WTC11 (cell line): ENCODE results near the gene REEP3. TPM values are rescaled to one million over a fixed set of nuclear protein-coding genes. Genes with fewer than 3 reads are reported as not detected.

ENCODE experiments used
- ATAC-seq: fragments of 200-7000 bp; cut with Tn5 transposase; 2 replicates; pipeline ENCODE4 v1.10.0; 2021; ENCODE audit warnings: mild to moderate bottlenecking, moderate library complexity
- CTCF ChIA-PET: fragments of 300-600 bp; sonication (Branson Sonifier 250); formaldehyde crosslinking; loops from one replicate; lab custom pipeline; 2021; ENCODE audit warnings: antibody characterized with exemption; lab: Charles Lee
- POLR2A ChIA-PET: fragments of 350-600 bp; sonication (Branson Sonifier 250); formaldehyde crosslinking; loops from one replicate; lab custom pipeline; 2021; ENCODE audit warnings: antibody characterized with exemption; lab: Charles Lee
- DNase-seq: peaks from one replicate; pipeline ENCODE4 v3.0.0; 2021; ENCODE audit warnings: low spot score
- H3K27ac Mint-ChIP-seq: 2 replicates; pipeline ENCODE4 v1.8.0; 2021; ENCODE audit warnings: mixed read lengths
- H3K27me3 Mint-ChIP-seq: 2 replicates; pipeline ENCODE4 v1.8.0; 2021; ENCODE audit warnings: low read depth, mild to moderate bottlenecking, moderate library complexity, mixed read lengths
- H3K36me3 Mint-ChIP-seq: 2 replicates; pipeline ENCODE4 v1.8.0; 2021; ENCODE audit warnings: mixed read lengths
- H3K4me1 Mint-ChIP-seq: 2 replicates; pipeline ENCODE4 v1.8.0; 2022; ENCODE audit warnings: mixed read lengths
- H3K4me3 Mint-ChIP-seq: 2 replicates; pipeline ENCODE4 v1.8.0; 2021; ENCODE audit warnings: mild to moderate bottlenecking, moderate library complexity, mixed read lengths
- H3K9me3 Mint-ChIP-seq: 2 replicates; pipeline ENCODE4 v1.8.0; 2021; ENCODE audit warnings: mixed read lengths
- ATF1 ChIP-seq: sonication (generic); formaldehyde crosslinking; IDR thresholded peaks from 2 replicates; pipeline ENCODE4 v1.8.1; 2023; ENCODE audit warnings: mild to moderate bottlenecking, moderate library complexity, missing genetic modification reagents
- CREB1 ChIP-seq: sonication (generic); formaldehyde crosslinking; IDR thresholded peaks from 2 replicates; pipeline ENCODE4 v1.8.0; 2023; ENCODE audit warnings: mild to moderate bottlenecking, missing genetic modification reagents
- ESRRA ChIP-seq: sonication (generic); formaldehyde crosslinking; IDR thresholded peaks from 2 replicates; pipeline ENCODE4 v1.8.1; 2022; ENCODE audit warnings: mild to moderate bottlenecking, missing genetic modification reagents, borderline replicate concordance
- FOXJ3 ChIP-seq: sonication (generic); formaldehyde crosslinking; IDR thresholded peaks from 2 replicates; pipeline ENCODE4 v1.9.0; 2021; ENCODE audit warnings: missing genetic modification reagents, mild to moderate bottlenecking, borderline replicate concordance
- MAX ChIP-seq: sonication (generic); formaldehyde crosslinking; IDR thresholded peaks from 2 replicates; pipeline ENCODE4 v1.8.0; 2022; ENCODE audit warnings: mild to moderate bottlenecking, missing genetic modification reagents
- MYBL2 ChIP-seq: sonication (generic); formaldehyde crosslinking; IDR thresholded peaks from 2 replicates; pipeline ENCODE4 v1.8.1; 2023; ENCODE audit warnings: mild to moderate bottlenecking, moderate library complexity, missing genetic modification reagents
- PRRX2 ChIP-seq: fragments of 250-450 bp; sonication (Bioruptor Pico); IDR thresholded peaks from 2 replicates; pipeline ENCODE4 v1.8.0; 2021; ENCODE audit warnings: mild to moderate bottlenecking
- STAT6 ChIP-seq: sonication (generic); formaldehyde crosslinking; conservative IDR thresholded peaks from 2 replicates; pipeline ENCODE4 v1.8.1; 2023; ENCODE audit warnings: mild to moderate bottlenecking, low read depth, missing genetic modification reagents, moderate library complexity
- TEAD1 ChIP-seq: sonication (generic); formaldehyde crosslinking; IDR thresholded peaks from 2 replicates; pipeline ENCODE4 v1.8.0; 2022; ENCODE audit warnings: mild to moderate bottlenecking, missing genetic modification reagents
- TEAD4 ChIP-seq: sonication (generic); formaldehyde crosslinking; IDR thresholded peaks from 2 replicates; pipeline ENCODE4 v1.8.0; 2022; ENCODE audit warnings: mild to moderate bottlenecking, missing genetic modification reagents
- TP53 ChIP-seq: sonication (generic); formaldehyde crosslinking; IDR thresholded peaks from 2 replicates; pipeline ENCODE4 v1.8.1; 2023; ENCODE audit warnings: mild to moderate bottlenecking, missing genetic modification reagents
- ZNF121 ChIP-seq: sonication (generic); formaldehyde crosslinking; IDR thresholded peaks from 2 replicates; pipeline ENCODE4 v1.8.0; 2023; ENCODE audit warnings: missing genetic modification reagents
- ZNF138 ChIP-seq: sonication (generic); formaldehyde crosslinking; conservative IDR thresholded peaks from 2 replicates; pipeline ENCODE4 v1.8.1; 2022; ENCODE audit warnings: mild to moderate bottlenecking, moderate library complexity, missing genetic modification reagents
- ZNF671 ChIP-seq: fragments of 250-450 bp; sonication (Bioruptor Pico); IDR thresholded peaks from 2 replicates; pipeline ENCODE4 v1.8.0; 2021; ENCODE audit warnings: mild to moderate bottlenecking
- total RNA-seq: library from RNA; stranded (reverse); gene quantifications from 3 replicates; pipeline ENCODE4 v1.2.3, GENCODE V29; 2021
- TF ChIP-seq, protein P1 (sequence below): sonication (generic); formaldehyde crosslinking; IDR thresholded peaks from 2 replicates; pipeline ENCODE4 v1.8.1; 2023; ENCODE audit warnings: mild to moderate bottlenecking, missing genetic modification reagents
- TF ChIP-seq, protein P2 (sequence below): sonication (generic); formaldehyde crosslinking; IDR thresholded peaks from 2 replicates; pipeline ENCODE4 v1.8.0; 2023; ENCODE audit warnings: missing genetic modification reagents
- TF ChIP-seq, protein P3 (sequence below): fragments of 250-450 bp; sonication (Bioruptor Pico); IDR thresholded peaks from 2 replicates; pipeline ENCODE4 v1.9.0; 2021; ENCODE audit warnings: moderate library complexity, mild to moderate bottlenecking, inconsistent platforms, borderline replicate concordance
- TF ChIP-seq, protein P4 (sequence below): sonication (generic); formaldehyde crosslinking; IDR thresholded peaks from 2 replicates; pipeline ENCODE4 v1.8.1; 2023; ENCODE audit warnings: mild to moderate bottlenecking, missing genetic modification reagents, borderline replicate concordance
- TF ChIP-seq, protein P5 (sequence below): fragments of 250-450 bp; sonication (Bioruptor Pico); IDR thresholded peaks from 2 replicates; pipeline ENCODE4 v2.1.2; 2022; ENCODE audit warnings: mild to moderate bottlenecking, moderate library complexity
- TF ChIP-seq, protein P6 (sequence below): sonication (generic); formaldehyde crosslinking; IDR thresholded peaks from 2 replicates; pipeline ENCODE4 v1.8.1; 2022; ENCODE audit warnings: low read depth, missing genetic modification reagents, borderline replicate concordance

REEP3 gene
- total RNA-seq, 1 experiment from 2014 or later, result 18.5 TPM

- ChIA-PET POLR2A (no interaction called here), CTCF (interaction anchor here (1.9 kb wide), 1 partner anchor 19 kb away, joined by 6 read pairs; no protein-coding TSS in a partner anchor)
- TF ChIP-seq TEAD1, result no peak
- TF ChIP-seq TEAD4 (CRISPR knock-in tag), result no peak
- TF ChIP-seq ESRRA (CRISPR knock-in tag), result no peak
- TF ChIP-seq, protein P1, sequence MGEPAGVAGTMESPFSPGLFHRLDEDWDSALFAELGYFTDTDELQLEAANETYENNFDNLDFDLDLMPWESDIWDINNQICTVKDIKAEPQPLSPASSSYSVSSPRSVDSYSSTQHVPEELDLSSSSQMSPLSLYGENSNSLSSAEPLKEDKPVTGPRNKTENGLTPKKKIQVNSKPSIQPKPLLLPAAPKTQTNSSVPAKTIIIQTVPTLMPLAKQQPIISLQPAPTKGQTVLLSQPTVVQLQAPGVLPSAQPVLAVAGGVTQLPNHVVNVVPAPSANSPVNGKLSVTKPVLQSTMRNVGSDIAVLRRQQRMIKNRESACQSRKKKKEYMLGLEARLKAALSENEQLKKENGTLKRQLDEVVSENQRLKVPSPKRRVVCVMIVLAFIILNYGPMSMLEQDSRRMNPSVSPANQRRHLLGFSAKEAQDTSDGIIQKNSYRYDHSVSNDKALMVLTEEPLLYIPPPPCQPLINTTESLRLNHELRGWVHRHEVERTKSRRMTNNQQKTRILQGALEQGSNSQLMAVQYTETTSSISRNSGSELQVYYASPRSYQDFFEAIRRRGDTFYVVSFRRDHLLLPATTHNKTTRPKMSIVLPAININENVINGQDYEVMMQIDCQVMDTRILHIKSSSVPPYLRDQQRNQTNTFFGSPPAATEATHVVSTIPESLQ (CRISPR knock-in tag), result no peak
- no peak for TF ChIP-seq FOXJ3 (CRISPR knock-in tag)
- no peak for TF ChIP-seq PRRX2
- TF ChIP-seq ZNF138 (CRISPR knock-in tag), result no peak
- TF ChIP-seq CREB1 (CRISPR knock-in tag), result no peak
- no peak for TF ChIP-seq MYBL2 (CRISPR knock-in tag)
- TF ChIP-seq ZNF671 (CRISPR knock-in tag), result no peak
- TF ChIP-seq, protein P2, sequence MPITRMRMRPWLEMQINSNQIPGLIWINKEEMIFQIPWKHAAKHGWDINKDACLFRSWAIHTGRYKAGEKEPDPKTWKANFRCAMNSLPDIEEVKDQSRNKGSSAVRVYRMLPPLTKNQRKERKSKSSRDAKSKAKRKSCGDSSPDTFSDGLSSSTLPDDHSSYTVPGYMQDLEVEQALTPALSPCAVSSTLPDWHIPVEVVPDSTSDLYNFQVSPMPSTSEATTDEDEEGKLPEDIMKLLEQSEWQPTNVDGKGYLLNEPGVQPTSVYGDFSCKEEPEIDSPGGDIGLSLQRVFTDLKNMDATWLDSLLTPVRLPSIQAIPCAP, result no peak
- no peak for TF ChIP-seq MAX
- TF ChIP-seq, protein P3, sequence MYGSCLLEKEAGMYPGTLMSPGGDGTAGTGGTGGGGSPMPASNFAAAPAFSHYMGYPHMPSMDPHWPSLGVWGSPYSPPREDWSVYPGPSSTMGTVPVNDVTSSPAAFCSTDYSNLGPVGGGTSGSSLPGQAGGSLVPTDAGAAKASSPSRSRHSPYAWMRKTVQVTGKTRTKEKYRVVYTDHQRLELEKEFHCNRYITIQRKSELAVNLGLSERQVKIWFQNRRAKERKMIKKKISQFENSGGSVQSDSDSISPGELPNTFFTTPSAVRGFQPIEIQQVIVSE (CRISPR knock-in tag), result no peak
- TF ChIP-seq TP53 (CRISPR knock-in tag), result no peak
- TF ChIP-seq, protein P4, sequence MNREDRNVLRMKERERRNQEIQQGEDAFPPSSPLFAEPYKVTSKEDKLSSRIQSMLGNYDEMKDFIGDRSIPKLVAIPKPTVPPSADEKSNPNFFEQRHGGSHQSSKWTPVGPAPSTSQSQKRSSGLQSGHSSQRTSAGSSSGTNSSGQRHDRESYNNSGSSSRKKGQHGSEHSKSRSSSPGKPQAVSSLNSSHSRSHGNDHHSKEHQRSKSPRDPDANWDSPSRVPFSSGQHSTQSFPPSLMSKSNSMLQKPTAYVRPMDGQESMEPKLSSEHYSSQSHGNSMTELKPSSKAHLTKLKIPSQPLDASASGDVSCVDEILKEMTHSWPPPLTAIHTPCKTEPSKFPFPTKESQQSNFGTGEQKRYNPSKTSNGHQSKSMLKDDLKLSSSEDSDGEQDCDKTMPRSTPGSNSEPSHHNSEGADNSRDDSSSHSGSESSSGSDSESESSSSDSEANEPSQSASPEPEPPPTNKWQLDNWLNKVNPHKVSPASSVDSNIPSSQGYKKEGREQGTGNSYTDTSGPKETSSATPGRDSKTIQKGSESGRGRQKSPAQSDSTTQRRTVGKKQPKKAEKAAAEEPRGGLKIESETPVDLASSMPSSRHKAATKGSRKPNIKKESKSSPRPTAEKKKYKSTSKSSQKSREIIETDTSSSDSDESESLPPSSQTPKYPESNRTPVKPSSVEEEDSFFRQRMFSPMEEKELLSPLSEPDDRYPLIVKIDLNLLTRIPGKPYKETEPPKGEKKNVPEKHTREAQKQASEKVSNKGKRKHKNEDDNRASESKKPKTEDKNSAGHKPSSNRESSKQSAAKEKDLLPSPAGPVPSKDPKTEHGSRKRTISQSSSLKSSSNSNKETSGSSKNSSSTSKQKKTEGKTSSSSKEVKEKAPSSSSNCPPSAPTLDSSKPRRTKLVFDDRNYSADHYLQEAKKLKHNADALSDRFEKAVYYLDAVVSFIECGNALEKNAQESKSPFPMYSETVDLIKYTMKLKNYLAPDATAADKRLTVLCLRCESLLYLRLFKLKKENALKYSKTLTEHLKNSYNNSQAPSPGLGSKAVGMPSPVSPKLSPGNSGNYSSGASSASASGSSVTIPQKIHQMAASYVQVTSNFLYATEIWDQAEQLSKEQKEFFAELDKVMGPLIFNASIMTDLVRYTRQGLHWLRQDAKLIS, result no peak
- no peaks in the 10 kb centered on the region for H3K27me3 Mint-ChIP-seq
- H3K27ac Mint-ChIP-seq, result no peak overlapping the region
- no peak overlapping the region for H3K4me3 Mint-ChIP-seq
- no peaks in the 10 kb centered on the region for H3K9me3 Mint-ChIP-seq
- DNase-seq, result no peak
- H3K4me1 Mint-ChIP-seq, result peaks cover 2% of the 10 kb centered on the region
- no peak for ATAC-seq
- H3K36me3 Mint-ChIP-seq, result peaks cover 5% of the 10 kb centered on the region; the same call in 1 of the 2 replicates
Observed at GRCh38 chr10:63611078-63611477, 89.9 kb downstream of the REEP3 start.

GRCh38 chr10:63614371-63614891, 93.2 kb downstream of the REEP3 start:
- peak overlapping the region; percentile 58; the same call in 1 of the 2 replicates for H3K27ac Mint-ChIP-seq
- peaks cover 9% of the 10 kb centered on the region for H3K4me1 Mint-ChIP-seq
- no peak overlapping the region for H3K4me3 Mint-ChIP-seq
- no peaks in the 10 kb centered on the region for H3K27me3 Mint-ChIP-seq
- peaks cover 5% of the 10 kb centered on the region; the same call in 1 of the 2 replicates for H3K36me3 Mint-ChIP-seq
- ChIA-PET CTCF (interaction anchor here (0.5 to 1.5 kb wide), 2 partner anchors 106 to 203 kb away, joined by 3 to 4 read pairs; no protein-coding TSS in a partner anchor), POLR2A (interaction anchor here (0.6 kb wide), 1 partner anchor 349 kb away, joined by 3 read pairs; no protein-coding TSS in a partner anchor)
- DNase-seq (no peak), ATAC-seq (peak; percentile 20; the same call in 1 of the 2 replicates)
- H3K9me3 Mint-ChIP-seq, result no peaks in the 10 kb centered on the region
- TF ChIP-seq, protein P5, sequence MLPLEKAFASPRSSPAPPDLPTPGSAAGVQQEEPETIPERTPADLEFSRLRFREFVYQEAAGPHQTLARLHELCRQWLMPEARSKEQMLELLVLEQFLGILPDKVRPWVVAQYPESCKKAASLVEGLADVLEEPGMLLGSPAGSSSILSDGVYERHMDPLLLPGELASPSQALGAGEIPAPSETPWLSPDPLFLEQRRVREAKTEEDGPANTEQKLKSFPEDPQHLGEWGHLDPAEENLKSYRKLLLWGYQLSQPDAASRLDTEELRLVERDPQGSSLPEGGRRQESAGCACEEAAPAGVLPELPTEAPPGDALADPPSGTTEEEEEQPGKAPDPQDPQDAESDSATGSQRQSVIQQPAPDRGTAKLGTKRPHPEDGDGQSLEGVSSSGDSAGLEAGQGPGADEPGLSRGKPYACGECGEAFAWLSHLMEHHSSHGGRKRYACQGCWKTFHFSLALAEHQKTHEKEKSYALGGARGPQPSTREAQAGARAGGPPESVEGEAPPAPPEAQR, result no peak
- no peak for TF ChIP-seq ATF1 (CRISPR knock-in tag)
- TF ChIP-seq, protein P6, sequence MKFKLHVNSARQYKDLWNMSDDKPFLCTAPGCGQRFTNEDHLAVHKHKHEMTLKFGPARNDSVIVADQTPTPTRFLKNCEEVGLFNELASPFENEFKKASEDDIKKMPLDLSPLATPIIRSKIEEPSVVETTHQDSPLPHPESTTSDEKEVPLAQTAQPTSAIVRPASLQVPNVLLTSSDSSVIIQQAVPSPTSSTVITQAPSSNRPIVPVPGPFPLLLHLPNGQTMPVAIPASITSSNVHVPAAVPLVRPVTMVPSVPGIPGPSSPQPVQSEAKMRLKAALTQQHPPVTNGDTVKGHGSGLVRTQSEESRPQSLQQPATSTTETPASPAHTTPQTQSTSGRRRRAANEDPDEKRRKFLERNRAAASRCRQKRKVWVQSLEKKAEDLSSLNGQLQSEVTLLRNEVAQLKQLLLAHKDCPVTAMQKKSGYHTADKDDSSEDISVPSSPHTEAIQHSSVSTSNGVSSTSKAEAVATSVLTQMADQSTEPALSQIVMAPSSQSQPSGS (CRISPR knock-in tag), result no peak
- TF ChIP-seq ZNF121 (CRISPR knock-in tag), result no peak
- no peak for TF ChIP-seq STAT6 (CRISPR knock-in tag)
